ENCODE data around the gene B4GALNT3.

Gene B4GALNT3

DNA sequence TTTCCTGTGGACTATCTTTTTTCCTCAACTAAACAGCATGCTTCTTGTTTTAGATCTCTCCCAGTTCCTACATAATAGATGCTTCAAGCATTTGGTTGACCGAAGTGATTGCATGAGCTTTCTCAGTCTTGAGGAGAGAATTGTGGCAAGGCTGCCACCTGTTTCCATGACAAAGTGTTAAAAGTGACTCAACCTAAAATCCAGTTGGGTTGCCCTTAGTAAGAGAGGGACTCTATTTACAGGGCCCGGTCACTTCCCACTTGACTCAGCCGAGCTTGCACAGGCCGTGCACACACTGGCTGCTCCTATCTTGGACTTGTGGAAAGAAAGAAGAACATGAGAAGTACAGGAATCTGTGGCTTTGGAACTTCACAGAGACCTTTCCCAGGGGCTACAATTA, 2.1 kb upstream of the B4GALNT3 start:
- TF ChIP-seq, protein P1, sequence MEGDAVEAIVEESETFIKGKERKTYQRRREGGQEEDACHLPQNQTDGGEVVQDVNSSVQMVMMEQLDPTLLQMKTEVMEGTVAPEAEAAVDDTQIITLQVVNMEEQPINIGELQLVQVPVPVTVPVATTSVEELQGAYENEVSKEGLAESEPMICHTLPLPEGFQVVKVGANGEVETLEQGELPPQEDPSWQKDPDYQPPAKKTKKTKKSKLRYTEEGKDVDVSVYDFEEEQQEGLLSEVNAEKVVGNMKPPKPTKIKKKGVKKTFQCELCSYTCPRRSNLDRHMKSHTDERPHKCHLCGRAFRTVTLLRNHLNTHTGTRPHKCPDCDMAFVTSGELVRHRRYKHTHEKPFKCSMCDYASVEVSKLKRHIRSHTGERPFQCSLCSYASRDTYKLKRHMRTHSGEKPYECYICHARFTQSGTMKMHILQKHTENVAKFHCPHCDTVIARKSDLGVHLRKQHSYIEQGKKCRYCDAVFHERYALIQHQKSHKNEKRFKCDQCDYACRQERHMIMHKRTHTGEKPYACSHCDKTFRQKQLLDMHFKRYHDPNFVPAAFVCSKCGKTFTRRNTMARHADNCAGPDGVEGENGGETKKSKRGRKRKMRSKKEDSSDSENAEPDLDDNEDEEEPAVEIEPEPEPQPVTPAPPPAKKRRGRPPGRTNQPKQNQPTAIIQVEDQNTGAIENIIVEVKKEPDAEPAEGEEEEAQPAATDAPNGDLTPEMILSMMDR (IDR thresholded peaks at IDR 0.05): no peak
- H3K4me1 Mint-ChIP-seq: peaks cover 25% of the 10 kb centered on the region
- H3K27ac Mint-ChIP-seq: no peak overlapping the region
- H3K27me3 Mint-ChIP-seq (ENCODE audit: low read depth, poor library complexity): peaks cover 62% of the 10 kb centered on the region
- no peak overlapping the region for H3K4me3 Mint-ChIP-seq
- H3K36me3 Mint-ChIP-seq (ENCODE audit: low read depth): peaks cover under 1% of the 10 kb centered on the region
- peaks cover 5% of the 10 kb centered on the region for H3K9me3 Mint-ChIP-seq
- DNase-seq: no peak

DNA sequence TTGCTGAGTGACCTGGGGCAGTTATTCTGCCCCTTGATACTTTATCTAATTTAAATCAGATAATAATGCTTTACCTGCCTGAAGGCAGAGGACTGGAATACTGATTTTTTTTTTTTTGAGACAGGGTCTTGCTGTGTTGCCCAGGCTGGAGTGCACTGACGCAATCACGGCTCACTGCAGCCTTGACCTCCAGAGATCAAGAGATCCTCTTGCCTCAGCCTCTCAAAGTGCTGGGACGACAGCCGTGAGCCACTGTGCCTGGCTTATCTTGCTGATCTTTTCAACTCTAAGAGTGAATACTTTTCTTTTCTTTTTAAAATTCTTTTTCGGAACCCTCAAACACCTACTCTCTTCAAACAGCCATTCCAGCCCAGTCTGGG, 699 bp upstream of the B4GALNT3 start:
- Mint-ChIP-seq H3K9me3 (no peaks in the 10 kb centered on the region), H3K27me3 (ENCODE audit: low read depth, poor library complexity) (peaks cover 62% of the 10 kb centered on the region), H3K36me3 (ENCODE audit: low read depth) (peaks cover 5% of the 10 kb centered on the region), H3K27ac (no peak overlapping the region), H3K4me1 (peaks cover 39% of the 10 kb centered on the region), H3K4me3 (peak overlapping the region; percentile 78)
- no peak for DNase-seq
- TF ChIP-seq, protein P1 (IDR thresholded peaks at IDR 0.05): no peak

DNA sequence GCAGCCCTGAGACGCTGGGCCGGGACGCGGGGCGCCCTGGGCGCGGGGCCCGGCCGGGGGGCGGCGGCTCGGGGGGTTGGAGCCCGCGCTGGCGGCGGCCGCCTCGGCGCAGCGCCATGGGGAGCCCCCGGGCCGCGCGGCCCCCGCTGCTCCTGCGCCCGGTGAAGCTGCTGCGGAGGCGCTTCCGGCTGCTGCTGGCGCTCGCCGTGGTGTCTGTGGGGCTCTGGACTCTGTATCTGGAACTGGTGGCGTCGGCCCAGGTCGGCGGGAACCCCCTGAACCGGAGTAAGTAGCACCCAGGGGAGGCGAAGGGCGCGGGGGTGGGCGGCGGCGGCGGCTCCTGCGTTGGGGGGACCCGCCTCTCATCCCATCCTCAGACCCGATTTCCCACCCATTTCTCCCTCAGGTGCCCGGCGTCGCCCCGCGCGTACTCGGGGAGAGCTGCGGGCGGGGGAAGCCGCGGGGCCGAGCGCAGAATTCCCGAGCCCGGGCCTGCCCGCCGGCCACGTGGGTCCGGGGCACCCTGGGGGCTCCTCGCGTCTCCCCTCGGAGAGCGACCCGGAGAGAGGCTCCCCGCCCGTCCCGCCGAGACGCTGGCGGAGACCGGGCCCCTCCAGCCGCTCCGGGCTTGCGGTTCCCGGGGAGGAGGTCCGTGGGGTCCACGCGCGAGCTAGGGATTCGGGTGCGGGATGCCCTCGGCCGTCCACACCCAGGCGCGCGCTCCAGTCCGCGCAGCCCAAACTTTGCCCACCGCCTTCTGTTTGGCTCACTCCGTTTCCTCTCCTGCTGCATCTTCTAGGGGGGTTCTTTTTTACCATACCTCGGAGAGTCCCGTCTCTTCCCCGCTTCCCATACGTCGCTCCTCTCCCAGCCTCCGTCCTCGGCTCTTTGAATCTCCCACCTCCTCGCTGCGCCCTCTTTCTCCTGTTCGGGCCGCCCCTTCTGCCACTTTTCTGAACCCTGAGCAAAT, 807 bp downstream of the B4GALNT3 start:
- DNase-seq: no peak
- peak overlapping the region; percentile 86 for H3K4me3 Mint-ChIP-seq
- peaks cover 54% of the 10 kb centered on the region for H3K4me1 Mint-ChIP-seq
- TF ChIP-seq, protein P1 (IDR thresholded peaks at IDR 0.05): no peak
- no peak overlapping the region for H3K27ac Mint-ChIP-seq
- H3K36me3 Mint-ChIP-seq (ENCODE audit: low read depth): peaks cover 5% of the 10 kb centered on the region
- H3K27me3 Mint-ChIP-seq (ENCODE audit: low read depth, poor library complexity): peaks cover 52% of the 10 kb centered on the region
- H3K9me3 Mint-ChIP-seq: no peaks in the 10 kb centered on the region

- DNase-seq: no peak
- Mint-ChIP-seq H3K27ac (peak overlapping the region; percentile 76), H3K27me3 (ENCODE audit: low read depth, poor library complexity) (peaks cover 50% of the 10 kb centered on the region), H3K36me3 (ENCODE audit: low read depth) (peaks cover 5% of the 10 kb centered on the region), H3K4me1 (peaks cover 60% of the 10 kb centered on the region), H3K4me3 (peak overlapping the region; percentile 86), H3K9me3 (no peaks in the 10 kb centered on the region)
- TF ChIP-seq, protein P1 (IDR thresholded peaks at IDR 0.05): no peak
These were observed 1.7 kb downstream of the B4GALNT3 start for GRCh38 chr12:461425-461824.

DNA sequence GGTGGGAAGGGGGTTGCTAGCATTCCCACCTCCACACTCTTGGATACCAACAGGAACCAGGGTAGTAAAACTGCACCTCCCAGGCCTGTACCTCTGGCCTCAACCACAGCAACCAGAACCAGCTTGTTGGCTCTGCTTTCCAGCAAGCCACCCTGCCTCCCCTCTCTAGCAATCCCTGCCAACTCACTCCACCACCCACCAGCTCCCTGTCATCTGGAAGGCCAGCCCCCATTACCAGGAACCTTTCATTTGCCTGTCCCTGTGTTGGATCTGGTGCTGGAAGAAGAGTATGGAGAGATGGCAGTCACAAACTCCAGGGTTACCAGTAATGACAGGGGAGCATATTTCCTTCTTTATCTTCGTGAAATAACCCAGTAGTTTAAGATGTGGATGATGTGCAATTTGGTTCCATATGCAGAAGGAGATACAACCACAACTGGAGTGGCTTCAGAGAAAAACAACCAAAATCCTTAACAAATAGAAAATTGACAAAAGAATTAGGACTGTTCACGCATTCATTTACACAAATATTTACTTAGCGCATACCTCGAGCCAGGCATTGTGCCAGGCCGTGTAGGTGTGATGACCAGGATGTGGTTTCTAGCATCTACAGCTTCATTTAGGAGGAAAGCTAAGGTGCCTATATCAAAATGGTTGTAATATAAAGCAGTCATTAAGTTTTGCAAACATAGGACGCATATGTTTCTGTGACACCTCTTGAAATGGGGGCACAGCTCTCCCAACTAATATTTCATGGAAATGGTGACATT, 3.4 kb downstream of the B4GALNT3 start:
- H3K27ac Mint-ChIP-seq: no peak overlapping the region
- H3K36me3 Mint-ChIP-seq (ENCODE audit: low read depth): peaks cover 5% of the 10 kb centered on the region
- no peaks in the 10 kb centered on the region for H3K9me3 Mint-ChIP-seq
- peaks cover 64% of the 10 kb centered on the region for H3K4me1 Mint-ChIP-seq
- TF ChIP-seq, protein P1 (IDR thresholded peaks at IDR 0.05): no peak
- no peak overlapping the region for H3K4me3 Mint-ChIP-seq
- peaks cover 33% of the 10 kb centered on the region for H3K27me3 Mint-ChIP-seq (ENCODE audit: low read depth, poor library complexity)
- no peak for DNase-seq

All from nephron progenitor cell (in vitro differentiated cells).